NCI-H2107 treated with DMSO at 0.1 percent for 48 hours (cell line): ENCODE measurements around the gene IGF1R.

ENCODE experiments used
- DNase-seq: peaks from one replicate; lab custom pipeline; 2025; ENCODE audit not compliant: unreplicated experiment; lab: John Stamatoyannopoulos, UW

IGF1R gene

DNA sequence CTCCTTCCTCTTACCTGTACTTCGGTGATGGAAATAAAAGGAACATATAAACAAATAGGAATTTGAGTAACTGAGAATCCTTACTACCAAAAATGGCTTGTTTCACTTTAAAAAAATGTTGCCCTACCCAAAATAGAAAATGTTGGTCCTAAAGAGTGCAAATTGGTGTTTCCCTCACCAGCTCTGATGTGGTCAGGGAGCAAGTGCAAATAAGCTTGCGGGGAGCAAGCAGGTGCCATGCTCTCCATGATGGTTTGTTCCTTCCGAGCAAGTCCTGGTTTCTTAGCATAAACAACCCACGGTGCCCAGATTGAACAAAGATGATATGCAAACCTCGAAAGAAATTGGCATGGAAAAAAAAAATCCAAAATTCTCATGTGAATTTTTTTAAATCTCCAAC, 290.5 kb downstream of the IGF1R start:
- DNase-seq: no peak

DNA sequence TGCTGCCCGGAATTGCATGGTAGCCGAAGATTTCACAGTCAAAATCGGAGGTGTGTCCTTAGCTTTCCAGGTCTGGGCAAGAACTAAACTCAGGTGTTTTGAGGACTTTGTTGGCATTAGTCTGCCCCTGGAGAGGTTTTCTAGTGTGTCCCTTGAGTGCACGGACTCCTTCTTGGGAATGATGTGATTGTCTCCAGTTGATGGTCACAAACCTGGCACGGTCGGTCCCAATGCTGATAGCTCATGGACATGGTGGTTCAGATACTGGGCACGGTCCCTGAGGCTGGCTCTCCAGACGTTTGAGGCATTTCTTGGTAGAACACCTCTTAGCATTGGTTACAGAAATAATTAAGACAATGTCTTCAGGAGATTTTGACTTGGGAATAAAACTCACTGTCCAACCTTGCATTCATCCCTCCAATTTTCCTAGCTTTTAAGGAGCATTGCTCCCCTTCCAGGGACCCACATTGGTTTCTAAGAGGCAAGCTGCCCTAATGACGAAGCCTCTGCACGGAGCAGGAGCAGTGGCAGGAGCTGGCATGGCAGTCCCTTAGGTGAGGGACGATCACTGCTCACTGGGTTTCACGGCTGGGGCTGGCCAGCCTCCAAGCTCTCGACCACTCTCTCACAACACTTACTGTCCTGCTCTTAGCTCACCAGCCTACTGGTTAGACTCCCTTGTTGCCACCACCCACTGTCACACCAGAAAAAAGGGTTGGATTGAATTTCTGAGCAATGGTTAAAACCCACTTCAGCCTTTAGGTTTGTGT, 291.2 kb downstream of the IGF1R start:
- no peak for DNase-seq

DNA sequence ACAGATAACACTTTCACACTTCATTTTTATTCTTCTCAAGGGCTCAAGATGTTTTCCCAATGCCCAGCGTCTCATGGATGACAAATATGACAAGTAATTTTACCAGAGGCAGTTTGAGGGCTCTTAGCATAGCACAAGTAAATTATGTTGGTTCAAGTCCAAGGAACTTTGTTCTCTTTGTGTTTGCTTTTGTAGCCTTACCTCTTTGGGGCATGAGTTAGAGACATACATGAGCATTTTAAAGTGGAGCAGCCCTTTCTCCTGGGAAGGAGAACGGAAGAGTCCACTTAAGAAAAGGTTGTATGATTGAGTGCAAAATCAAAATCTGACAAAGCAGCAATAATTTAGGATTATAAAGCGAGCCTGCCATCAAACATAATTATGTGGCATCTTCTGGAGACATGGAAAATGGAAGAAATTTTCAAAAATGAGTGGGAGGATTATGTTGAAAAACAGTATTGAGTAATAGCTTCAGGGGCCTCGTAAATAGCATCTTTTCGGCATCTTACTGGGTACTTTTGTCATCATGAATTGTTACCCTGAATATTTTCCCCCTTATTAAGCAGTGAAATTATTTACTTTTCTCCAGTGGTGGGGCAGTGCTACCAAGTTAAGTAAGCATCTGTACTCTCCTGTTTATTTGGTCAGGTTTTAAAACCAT, 293.4 kb downstream of the IGF1R start:
- DNase-seq: no peak

DNA sequence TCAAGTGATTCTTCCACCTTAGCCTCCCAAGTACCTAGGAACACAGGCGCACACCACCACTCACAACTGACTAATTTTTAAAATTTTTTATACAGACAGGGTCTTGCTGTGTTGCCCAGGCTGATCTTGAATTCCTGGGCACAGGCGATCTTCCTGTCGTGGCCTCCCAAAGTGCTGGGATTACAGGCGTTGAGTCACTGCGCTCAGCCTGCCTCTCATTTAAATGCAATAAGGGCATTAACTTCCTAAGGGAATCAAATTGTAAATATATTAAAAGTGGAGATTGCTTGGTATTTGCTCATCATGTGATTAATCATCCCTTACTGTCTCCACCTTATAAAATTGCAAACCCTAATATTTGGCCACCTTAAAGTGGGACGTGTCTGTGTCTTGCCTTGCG, 294.1 kb downstream of the IGF1R start:
- DNase-seq: no peak

DNA sequence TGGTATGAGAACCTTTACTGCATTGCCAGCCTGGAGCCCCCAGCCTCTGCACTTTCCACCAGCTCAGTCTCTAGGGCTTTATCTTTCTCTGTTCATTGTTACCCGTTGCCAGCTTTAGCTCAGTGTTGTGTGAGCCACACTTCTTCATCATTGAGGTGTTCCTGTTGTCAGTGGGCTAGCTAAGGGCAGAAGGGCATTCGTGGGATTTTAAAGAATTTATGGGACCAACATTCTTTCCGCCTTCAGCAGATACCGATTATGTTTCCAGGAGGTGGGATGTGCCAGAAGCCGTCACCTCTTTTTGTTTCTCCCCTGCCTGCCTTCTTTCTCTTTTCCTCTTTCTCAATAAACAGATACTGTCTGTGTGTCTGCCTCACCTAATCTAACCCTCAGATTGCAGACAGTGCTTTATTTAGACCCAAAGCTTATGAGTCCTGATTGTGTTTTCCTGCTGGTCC, 294.7 kb downstream of the IGF1R start:
- DNase-seq: no peak

DNA sequence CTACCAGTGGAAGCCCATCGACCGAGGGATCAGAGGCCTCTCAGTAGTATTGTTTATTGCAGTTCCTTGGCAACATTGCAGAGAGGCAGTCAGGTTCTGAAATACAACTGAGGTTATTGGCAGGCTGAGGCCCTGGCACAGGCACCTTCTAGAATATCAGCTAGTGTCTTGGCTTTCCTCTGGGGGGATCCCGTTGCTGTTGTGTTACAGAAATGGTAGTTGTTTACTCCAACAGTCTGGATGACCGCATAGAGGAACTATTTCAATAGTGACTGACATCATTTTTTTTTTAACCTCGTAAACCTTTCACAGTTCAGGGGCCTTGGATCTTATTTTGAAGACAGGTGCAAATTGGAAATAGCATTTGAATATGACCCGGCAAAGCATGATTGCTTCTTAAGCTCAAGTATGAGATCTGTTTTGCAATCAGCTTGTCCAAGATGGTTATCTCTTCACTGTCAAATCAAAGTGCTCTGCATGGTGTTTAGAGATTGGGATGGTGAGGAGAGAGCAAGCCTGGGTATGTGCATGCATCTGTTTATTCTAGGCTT, 295.3 kb downstream of the IGF1R start:
- DNase-seq: no peak

DNA sequence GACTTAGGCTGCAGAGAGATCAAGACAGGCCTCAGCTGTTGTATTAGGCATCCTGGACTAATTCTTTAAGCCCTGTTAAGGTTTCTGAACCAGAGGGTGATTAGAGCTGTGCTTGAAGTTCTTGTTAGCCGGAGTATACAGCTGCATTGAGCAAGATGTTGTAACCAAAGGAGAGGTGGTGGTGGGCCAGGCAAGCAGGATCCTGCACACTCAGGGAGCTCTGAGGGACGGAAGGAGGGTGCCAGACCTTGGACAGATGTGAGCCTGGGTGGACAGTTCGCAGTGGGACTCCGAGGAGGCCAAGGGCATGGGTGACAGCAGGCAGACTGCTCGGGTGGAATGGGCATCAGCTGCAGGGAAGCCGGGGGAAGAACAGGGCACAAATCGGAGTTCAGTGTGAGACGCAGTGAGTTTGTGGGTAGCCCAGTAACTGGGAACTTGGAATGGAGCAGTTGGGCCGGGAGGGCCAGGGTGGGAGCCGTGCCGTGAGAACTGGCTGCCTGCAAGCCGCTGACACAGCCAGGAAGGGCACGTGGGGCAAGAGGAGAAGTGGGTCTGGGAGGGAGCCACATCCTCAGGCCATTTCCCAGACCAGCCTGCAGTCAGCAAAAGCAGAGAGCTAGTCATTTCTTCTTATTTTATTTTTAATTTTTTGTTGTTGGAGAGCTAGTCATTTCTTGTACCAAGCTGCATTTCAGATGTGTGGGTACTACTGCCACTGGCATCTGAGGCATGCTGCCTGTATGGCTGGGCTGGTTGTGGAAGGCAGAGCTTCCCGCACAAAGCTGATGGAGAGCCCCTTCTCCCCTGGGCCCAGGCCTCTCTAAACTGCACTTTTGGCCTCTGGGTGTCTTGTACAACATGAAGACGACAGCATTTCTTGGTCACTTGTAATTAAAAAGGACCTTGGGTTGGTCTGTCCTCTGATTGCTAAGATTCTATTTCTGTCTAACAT, 298.2 kb downstream of the IGF1R start:
- no peak for DNase-seq

DNA sequence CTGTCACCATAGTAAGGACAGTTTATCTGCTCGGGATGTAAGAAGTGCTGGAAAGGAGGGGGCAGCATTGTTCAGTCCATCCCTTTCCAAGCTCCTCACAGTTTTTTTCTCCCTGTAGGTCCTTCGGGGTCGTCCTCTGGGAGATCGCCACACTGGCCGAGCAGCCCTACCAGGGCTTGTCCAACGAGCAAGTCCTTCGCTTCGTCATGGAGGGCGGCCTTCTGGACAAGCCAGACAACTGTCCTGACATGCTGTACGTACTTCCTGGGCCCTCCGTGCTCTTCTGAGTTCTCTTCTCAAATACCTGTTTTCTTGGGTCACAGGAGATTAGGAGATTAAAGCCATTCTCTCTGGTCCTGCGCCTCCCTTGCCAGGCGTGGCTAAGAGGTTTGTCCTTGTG, 300.1 kb downstream of the IGF1R start:
- no peak for DNase-seq

DNA sequence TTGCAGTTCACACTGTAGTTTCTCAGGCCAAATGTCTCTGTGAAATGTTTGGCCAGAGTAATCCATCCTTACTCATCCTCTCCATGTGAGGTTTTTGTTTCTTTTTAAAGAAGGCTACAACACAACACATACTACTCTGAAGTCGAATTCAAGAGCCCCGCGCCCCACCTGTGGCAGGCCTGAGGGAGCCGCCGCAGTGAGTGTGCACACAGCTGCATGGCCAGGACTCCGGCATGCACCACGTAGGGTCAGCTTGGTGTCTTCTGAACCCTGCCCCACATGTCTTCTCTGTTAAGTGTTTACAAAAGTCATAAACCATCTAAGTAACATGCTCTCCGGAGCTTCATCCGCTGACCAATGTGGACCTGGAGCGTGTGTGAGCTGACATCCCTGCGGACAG, 300.6 kb downstream of the IGF1R start:
- DNase-seq: no peak

DNA sequence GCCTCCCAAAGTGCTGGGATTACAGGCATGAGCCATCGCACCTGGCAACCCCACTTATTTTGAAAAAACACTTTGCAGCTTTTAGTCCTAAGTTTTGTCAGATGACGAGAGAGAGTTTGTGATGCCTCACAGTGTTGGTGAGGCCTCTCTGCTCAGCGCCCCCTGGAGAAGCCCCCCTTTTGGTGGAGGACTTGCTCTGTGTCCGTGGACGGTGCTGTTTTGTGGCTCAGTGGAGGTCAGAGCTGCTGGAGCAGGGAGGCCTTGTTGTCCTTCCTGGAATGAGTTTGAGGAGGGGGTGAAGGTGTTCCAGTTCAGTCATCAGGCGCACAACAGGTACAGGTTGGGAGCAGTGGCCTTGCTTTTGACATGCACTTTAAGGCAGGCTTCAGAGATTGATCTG, 301.3 kb downstream of the IGF1R start:
- no peak for DNase-seq

DNA sequence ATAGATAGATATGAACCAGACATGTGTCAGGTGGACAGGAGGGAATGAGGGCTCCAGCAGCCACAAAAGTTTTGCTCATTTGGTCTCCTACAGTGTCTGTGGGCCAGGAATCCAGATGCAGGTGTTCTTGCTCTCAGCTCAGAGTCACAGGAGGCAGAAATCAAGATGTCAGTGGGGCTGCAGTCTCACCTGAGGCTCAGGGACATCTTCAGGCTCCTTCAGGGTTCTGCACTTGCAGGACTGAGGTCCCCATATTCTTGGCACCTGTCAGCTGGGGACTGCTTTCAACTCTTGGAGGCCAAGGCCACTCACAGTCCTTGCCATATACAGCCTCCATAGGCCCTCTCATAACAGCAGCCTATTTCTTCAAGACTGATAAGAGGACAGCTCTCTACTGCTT, 301.9 kb downstream of the IGF1R start:
- DNase-seq: no peak

DNA sequence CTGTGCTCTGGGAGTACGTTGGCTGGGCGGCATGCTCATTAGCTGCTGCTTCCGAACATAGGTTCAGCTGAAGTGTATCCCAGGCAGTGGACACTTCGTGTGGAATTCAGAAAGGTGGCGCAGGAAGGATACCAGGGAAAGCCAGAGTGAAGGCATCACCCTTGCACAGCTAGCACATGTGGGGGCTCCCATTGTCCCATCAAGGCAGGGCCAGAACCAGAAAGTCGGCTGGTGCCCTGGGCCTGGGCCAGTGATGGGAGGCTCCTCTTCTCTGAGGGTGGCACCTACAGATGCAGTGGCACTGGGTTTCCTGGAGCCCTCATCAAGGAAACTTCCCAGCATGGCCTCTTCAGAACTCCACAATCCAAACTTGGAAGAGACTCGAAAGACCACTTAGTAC, 302.7 kb downstream of the IGF1R start:
- no peak for DNase-seq

DNA sequence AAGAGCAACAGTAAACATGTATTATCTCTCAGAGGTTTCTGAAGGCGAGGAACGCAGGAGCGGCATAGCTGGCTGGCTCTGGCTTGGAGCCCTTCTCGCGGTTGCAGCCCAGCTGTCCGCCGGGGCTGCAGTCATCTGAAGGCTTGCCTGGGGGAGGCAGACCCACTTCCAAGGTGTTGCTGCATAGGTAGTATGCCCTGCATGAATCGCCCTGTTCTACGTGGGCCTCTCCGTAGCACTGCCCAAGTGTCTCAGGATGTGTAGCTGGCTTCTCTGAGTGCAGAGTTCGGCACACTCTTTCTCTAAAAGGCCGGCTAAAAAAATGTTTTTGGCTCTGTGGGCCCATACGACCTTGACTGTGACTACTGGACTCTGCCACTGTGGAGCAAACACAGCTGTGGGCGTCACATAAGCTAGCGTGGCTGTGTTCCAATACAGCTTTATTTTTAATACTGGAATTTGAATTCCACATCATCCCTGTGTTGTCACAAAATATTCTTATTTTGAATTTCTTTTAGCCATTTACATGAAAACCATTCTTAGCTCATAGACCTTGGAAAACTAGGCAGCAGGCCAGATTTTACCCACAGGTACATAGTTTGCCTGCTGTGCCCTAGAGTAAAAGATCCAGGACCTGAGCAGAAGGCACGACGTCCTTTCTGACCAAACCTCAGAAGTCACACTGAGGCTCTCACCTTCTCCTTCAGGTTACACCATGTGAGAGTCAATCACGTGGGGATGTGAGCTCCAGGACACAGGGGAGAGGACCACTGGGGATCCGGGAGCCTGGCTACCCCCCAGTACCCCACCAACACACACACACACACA, 303.4 kb downstream of the IGF1R start:
- DNase-seq: no peak

DNA sequence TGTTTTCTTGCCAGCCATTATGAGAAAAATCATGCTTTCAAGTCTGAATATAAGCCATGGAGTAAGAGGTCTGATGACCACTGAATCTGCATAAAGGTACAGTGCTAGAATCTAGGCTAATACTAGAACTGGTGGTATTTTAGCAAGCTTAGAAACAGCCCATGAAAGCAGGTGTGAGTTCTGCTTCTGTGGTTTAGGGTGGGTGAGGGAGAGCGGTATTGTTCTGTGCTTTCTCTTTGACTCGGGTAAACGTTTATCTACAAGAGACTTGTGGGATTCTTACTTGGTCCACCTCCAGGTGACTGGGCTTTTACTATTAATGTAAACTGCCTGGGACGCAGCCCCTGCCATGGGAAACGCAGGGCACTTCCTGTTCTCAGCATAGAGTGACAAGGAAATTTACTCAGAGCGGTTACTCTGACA, 304.1 kb downstream of the IGF1R start:
- DNase-seq: no peak

DNA sequence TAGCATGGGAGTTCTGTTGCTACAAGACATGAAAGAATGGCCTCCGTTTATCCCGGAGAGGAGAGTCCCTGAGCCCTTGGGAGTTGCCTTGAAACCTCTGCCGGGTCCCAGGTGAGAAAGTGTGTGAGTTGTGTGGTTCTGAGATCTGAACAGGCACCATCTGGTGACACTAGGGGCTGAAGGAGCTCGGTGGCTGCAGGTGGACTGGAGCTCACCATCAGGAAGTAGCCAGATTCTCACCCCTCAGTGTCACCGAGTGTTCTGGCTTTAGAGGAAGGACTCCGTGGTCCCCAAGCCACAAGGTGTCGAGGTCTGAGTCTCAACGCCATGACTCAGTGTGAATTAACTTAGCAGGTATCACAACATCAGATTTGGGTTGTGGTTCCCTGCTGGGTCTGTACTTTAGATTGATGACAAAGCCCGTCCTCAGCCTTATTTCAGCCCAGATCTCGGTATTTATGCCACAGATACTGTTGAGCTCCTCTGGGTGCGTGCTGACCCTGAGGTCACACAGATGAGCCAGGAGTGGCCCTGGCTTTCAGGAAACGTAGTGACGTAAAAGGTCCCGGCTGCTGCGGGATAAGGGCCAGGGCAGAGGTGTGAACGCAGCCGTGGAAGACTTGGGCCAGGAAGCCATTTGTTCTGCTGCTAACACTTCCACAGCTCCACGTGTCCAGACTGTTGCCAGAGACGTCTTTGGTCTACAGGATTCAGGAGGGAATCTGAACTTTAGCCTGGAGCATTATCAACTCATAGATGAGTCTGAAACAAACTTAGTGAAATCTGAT, 304.9 kb downstream of the IGF1R start:
- DNase-seq: no peak

DNA sequence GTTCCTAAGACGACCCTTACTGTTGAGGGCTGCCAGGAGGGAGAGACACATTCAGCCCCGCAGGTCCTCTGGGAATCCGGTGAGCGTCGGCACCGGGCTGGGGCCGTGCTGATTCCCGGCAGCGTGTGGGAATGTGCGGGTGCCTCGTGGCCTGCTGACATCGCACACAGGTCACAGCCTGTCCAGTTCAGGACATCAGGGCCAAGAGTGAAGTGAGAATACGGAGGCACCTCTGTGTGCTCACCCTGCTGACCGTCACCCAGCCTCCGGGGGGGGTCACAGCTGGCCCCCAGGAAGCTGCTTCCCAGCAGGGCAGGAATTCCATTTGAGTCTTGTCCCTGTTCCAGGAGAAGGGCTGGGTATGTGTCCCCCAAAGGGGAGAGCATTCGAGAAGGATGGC, 305.6 kb downstream of the IGF1R start:
- no peak for DNase-seq

DNA sequence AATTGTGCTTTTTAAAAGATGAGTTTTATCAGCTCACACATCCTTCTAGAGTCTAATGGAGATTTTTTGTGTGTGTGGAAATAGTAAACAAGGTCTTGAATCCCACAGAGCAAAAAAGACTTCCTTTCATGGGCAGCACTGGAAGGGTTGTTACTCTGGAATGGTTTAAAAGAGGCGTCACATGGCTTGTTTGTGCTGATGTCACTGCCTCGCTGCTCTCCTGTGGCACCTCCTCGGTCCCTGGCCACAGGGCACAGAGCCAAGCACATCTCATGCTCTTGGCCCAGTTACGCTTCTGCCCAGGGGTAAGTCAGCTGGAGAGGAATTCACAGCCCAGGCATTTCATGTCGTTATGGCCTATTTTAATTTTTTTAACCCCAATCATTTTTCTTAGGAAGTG, 306.1 kb downstream of the IGF1R start:
- peak; percentile 9 for DNase-seq

DNA sequence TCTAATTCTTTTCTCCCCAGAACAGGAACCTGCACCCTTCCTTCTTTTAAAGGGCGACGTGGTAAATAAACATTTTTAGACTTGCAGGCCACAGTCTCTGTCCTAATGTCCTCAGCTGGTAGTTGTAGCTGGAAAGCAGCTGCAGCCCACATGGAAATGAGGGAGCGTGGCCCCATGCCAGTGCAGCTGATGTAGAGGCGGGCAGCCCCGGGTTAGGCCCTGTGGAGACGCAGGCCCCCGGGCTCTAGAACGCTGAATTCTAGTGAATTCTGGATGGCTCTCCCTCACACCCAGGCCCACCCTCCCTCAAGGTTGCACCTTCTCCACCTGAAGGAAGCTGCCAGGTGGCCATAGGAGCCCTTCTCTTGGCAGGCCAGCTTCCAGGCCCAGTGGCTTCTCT, 307.0 kb downstream of the IGF1R start:
- no peak for DNase-seq

DNA sequence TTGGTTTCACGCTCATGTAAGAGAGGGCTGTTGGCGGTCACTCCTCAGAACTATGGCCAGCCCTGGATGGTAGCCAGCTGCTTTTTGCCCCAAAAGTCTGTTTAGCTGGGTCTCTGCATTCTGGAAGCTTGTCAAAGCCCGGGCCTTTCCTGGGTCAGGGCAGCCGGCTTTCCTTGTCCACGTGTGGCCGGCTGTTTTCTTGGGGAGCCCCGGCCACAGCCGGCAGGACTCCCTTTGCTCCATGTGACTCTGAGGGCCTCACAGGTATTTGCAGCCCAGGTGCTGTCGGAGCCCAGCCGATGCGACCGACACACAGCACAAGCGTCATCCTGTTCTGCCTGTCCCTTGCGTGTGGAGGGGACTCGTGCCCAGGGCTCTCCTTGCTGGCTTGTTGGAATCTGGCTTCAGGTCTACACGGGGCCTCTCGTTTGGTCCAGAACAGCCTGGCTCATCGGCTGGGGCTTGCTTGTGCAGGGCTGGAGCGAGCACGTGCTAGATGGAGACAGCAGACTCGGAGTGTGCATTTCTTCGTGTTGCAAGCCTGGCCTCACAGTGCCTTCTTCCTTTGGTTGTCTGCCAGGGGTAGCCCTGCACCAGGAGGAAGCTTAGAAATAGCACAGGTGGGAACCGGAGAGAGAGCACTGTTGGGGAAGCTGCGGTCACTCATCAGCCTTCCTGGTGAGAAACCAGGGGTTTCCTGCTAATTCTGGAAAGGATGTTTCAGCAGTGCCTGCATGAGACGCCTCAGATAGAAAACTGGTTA, 307.8 kb downstream of the IGF1R start:
- DNase-seq: no peak
